Measurements from ENCODE around the gene UBE2J2.

The UBE2J2 gene

DNA sequence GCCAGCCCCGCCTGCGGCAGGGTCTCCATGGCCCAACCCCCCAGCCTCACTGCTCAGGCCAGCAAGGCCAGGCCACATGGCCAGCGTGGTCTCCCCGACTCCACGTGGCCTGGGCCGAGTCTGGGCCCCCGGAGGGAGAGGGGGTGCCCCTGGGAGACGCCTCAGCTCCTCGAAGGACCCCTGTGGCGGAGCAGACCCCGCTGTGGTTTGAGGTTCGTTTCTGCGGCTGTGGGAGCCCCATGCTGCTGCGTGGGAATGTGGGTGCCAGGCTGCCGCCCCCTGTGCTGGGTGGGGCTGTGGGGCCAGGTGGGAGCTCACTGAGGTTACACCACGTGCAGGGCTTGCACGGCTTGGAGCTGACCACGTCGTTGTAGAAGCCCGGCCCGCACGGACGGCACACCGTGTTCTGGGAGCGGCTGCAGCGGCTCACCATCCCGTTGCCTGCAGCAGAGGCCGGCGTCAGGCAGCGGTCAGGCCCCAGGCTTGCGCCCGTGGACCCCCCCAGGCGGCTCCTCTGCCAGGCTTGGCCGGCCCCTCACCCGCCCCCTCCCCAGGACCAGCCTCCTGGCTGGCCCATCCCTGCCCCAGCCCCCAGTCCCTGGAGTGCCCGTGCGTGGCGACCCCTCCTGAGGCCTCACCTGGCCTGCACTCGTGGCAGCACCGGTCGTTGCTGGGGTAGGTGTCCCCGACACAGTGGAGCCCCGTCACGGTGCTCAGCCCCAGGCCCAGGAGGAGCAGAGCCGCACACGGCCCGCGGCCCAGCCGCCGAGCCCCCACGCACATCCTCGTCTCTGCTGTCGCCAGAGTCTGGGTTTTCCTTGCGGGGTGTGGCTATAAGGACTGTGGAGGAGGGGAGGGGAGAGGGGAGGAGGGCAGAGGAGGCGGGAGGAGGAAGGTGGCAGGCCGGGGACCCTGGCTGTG lies 60.0 kb downstream of the UBE2J2 start, which contains the start of gene TNFRSF4:
Gene TNFRSF4 (minus strand): TSS at position 809 of the 921 bp plus-strand sequence. CDS start 26 bp downstream, at position 783.
- no peaks in the 10 kb centered on the region for H3K9me3 ChIP-seq (ENCODE audit: insufficient read depth, low read length)
- H3K36me3 ChIP-seq (replicated peaks; ENCODE audit: low read depth, low read length): peaks cover 12% of the 10 kb centered on the region
- H3K9ac ChIP-seq (ENCODE audit: low read length): no peak within 1 kb of the TSS
- H3K4me3 ChIP-seq (ENCODE audit: low read length): no peak within 1 kb of the TSS
- H3K27ac ChIP-seq (ENCODE audit: low read length): peak within 1 kb of the TSS; percentile 5; the same call in 1 of the 2 replicates
- H3K4me1 ChIP-seq (ENCODE audit: low read length): peaks cover 18% of the 10 kb centered on the region
- TF ChIP-seq, protein P1, sequence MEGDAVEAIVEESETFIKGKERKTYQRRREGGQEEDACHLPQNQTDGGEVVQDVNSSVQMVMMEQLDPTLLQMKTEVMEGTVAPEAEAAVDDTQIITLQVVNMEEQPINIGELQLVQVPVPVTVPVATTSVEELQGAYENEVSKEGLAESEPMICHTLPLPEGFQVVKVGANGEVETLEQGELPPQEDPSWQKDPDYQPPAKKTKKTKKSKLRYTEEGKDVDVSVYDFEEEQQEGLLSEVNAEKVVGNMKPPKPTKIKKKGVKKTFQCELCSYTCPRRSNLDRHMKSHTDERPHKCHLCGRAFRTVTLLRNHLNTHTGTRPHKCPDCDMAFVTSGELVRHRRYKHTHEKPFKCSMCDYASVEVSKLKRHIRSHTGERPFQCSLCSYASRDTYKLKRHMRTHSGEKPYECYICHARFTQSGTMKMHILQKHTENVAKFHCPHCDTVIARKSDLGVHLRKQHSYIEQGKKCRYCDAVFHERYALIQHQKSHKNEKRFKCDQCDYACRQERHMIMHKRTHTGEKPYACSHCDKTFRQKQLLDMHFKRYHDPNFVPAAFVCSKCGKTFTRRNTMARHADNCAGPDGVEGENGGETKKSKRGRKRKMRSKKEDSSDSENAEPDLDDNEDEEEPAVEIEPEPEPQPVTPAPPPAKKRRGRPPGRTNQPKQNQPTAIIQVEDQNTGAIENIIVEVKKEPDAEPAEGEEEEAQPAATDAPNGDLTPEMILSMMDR (IDR thresholded peaks at IDR 0.05; ENCODE audit: low read depth, low read length): no peak
- no peak for TF ChIP-seq EZH2phosphoT487 (IDR thresholded peaks at IDR 0.05; ENCODE audit: low read depth)
- peak within 1 kb of the TSS; percentile 61 for H3K4me2 ChIP-seq (ENCODE audit: low read length)
- no peaks in the 10 kb centered on the region for H4K20me1 ChIP-seq (ENCODE audit: insufficient read depth, low read length)
- no peaks in the 10 kb centered on the region for H3K79me2 ChIP-seq (ENCODE audit: low read length)
- H2AFZ ChIP-seq (ENCODE audit: low read depth, low read length): no peak within 1 kb of the TSS
- no peaks in the 10 kb centered on the region for H3K27me3 ChIP-seq (ENCODE audit: low read depth, low read length)

DNA sequence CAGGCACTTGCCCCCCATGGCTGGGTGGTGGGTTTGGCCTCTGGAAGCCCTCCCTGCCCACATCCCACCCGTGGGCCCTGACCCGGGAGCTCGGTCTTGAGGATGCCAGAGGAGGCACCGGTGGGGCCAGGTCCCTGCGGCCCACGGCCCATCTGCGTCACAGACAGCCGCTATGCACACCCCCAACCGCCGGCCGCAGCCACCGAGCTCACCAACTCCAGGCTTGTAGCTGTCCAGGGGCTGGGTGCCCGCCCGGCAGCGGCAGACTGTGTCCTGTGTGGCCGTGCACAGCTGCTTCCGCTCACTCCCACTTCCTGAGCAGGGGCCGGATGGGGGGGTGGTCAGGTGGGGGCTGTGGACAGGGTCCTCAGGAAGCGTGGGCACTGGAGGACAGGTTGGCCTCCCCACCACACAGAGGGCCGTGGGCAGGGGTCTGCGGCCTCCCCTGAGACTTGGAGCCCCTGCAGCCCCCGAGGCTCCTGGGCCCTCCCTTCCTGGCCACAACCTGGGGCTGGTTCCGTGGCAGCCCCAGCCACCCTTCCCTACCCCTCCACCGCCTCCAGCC lies 60.8 kb downstream of the UBE2J2 start:
- H3K4me1 ChIP-seq (ENCODE audit: low read length): peaks cover 18% of the 10 kb centered on the region
- no peak overlapping the region for H3K9ac ChIP-seq (ENCODE audit: low read length)
- no peak overlapping the region for H3K27ac ChIP-seq (ENCODE audit: low read length)
- no peaks in the 10 kb centered on the region for H3K9me3 ChIP-seq (ENCODE audit: insufficient read depth, low read length)
- H3K36me3 ChIP-seq (replicated peaks; ENCODE audit: low read depth, low read length): peaks cover 7% of the 10 kb centered on the region
- no peak for TF ChIP-seq EZH2phosphoT487 (IDR thresholded peaks at IDR 0.05; ENCODE audit: low read depth)
- TF ChIP-seq, protein P1 (IDR thresholded peaks at IDR 0.05; ENCODE audit: low read depth, low read length): no peak
- no peak overlapping the region for H3K4me3 ChIP-seq (ENCODE audit: low read length)
- H3K27me3 ChIP-seq (ENCODE audit: low read depth, low read length): peaks cover 4% of the 10 kb centered on the region; the same call in 1 of the 2 replicates
- no peak overlapping the region for H2AFZ ChIP-seq (ENCODE audit: low read depth, low read length)
- no peaks in the 10 kb centered on the region for H4K20me1 ChIP-seq (ENCODE audit: insufficient read depth, low read length)
- no peaks in the 10 kb centered on the region for H3K79me2 ChIP-seq (ENCODE audit: low read length)
- no peak overlapping the region for H3K4me2 ChIP-seq (ENCODE audit: low read length)

DNA sequence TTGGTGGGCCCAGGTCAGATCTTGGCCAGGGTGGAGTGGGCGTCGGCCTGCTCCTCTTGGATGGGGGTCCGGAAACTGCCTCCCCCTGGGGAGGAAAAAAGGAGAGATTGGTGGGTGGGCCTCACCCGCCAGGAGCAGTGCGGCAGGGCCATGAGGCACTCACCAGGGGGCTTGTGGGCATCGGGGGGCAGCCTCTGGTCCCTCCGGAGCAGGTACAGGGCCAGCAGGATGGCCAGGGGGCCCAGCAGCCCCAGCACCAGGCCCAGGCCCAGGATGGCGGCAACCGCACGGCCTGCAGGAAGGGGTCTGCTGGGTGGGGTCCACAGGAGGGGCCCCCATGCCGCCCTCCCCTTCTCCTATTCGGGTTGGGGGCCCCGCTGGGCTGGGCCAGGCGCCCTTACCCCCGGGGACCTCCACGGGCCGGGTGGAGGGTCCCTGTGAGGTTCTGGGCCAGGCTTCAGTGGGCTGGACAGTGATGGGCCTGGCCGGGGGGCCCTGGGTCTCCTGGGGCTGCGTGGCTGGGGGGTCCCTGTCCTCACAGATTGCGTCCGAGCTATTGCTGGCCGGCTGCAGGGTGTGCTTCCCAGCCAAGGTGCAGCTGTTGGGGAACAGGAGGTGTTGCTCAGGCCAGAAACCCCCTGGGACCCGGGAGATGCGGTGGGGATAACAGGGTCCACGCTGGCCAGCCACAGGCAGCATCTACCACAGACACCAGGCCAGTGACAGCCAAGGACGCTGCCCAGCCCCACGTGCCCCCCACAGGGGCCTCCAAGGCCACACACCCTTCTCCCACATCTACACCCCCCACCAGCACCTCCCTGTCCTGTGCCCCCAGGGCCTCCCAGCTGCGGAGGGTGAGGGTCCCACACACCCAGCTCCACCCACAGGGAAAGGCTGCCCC lies 61.9 kb downstream of the UBE2J2 start:
- Histone ChIP-seq H3K4me2 (ENCODE audit: low read length) (no peak overlapping the region), H3K9ac (ENCODE audit: low read length) (no peak overlapping the region), H3K36me3 (replicated peaks; ENCODE audit: low read depth, low read length) (peaks cover 3% of the 10 kb centered on the region), H4K20me1 (ENCODE audit: insufficient read depth, low read length) (no peaks in the 10 kb centered on the region), H2AFZ (ENCODE audit: low read depth, low read length) (no peak overlapping the region), H3K9me3 (ENCODE audit: insufficient read depth, low read length) (no peaks in the 10 kb centered on the region), H3K4me1 (ENCODE audit: low read length) (peaks cover 20% of the 10 kb centered on the region), H3K27me3 (ENCODE audit: low read depth, low read length) (peaks cover 14% of the 10 kb centered on the region), H3K79me2 (ENCODE audit: low read length) (no peaks in the 10 kb centered on the region), H3K27ac (ENCODE audit: low read length) (no peak overlapping the region), H3K4me3 (ENCODE audit: low read length) (no peak overlapping the region)
- TF ChIP-seq, protein P1 (IDR thresholded peaks at IDR 0.05; ENCODE audit: low read depth, low read length): no peak
- no peak for TF ChIP-seq EZH2phosphoT487 (IDR thresholded peaks at IDR 0.05; ENCODE audit: low read depth)

Measured in OCI-LY3 (cell line).